KMS-11 (cell line): Measurements from ENCODE around the gene LYSMD2.
A peak's percentile ranks its signal among the peaks of the same experiment; 100 is the strongest.

Source experiments
- H2AFZ ChIP-seq: fragments of 200-600 bp; sonication (generic); 2 replicates; pipeline ENCODE4 v1.6.1; 2016; ENCODE audit warnings: antibody characterized with exemption, mixed run types, low read depth
- H3K27ac ChIP-seq: fragments of 200-600 bp; sonication (generic); 2 replicates; pipeline ENCODE4 v1.6.1; 2016; ENCODE audit warnings: mild to moderate bottlenecking, mixed run types
- H3K27me3 ChIP-seq: fragments of 200-600 bp; sonication (generic); 2 replicates; pipeline ENCODE4 v1.6.1; 2017; ENCODE audit warnings: mild to moderate bottlenecking, low read depth, mixed run types, moderate library complexity; ENCODE audit not compliant: insufficient read depth
- H3K36me3 ChIP-seq: fragments of 200-600 bp; sonication (generic); 2 replicates; pipeline ENCODE4 v1.6.1; 2017; ENCODE audit warnings: mild to moderate bottlenecking, mixed run types; ENCODE audit not compliant: insufficient read depth
- H3K4me1 ChIP-seq: fragments of 200-600 bp; sonication (generic); 2 replicates; pipeline ENCODE4 v1.6.1; 2016; ENCODE audit warnings: mild to moderate bottlenecking, low read depth, mixed run types; ENCODE audit not compliant: poor library complexity, severe bottlenecking
- H3K4me2 ChIP-seq: fragments of 200-600 bp; sonication (generic); 2 replicates; pipeline ENCODE4 v1.7.0; 2016; ENCODE audit warnings: mild to moderate bottlenecking, mixed run types
- H3K4me3 ChIP-seq: fragments of 200-600 bp; sonication (generic); IDR thresholded peaks from 2 replicates; pipeline ENCODE4 v1.6.1; 2017; ENCODE audit warnings: low read depth, low read length, mixed read lengths; ENCODE audit not compliant: insufficient read depth
- H3K79me2 ChIP-seq: fragments of 200-600 bp; sonication (generic); 2 replicates; pipeline ENCODE4 v1.6.1; 2016; ENCODE audit warnings: low read depth, mixed run types; ENCODE audit not compliant: insufficient read depth
- H3K9ac ChIP-seq: fragments of 200-600 bp; sonication (generic); 2 replicates; pipeline ENCODE4 v1.6.1; 2016; ENCODE audit warnings: mild to moderate bottlenecking, mixed run types
- H4K20me1 ChIP-seq: fragments of 200-600 bp; sonication (generic); 2 replicates; pipeline ENCODE4 v1.6.1; 2016; ENCODE audit warnings: mild to moderate bottlenecking, mixed run types; ENCODE audit not compliant: insufficient read depth
- CTCF ChIP-seq: fragments of 200-600 bp; sonication (generic); conservative IDR thresholded peaks from 2 replicates; pipeline ENCODE4 v1.6.1; 2017; ENCODE audit warnings: low read depth, mild to moderate bottlenecking, antibody characterized with exemption, low read length, moderate library complexity, mixed read lengths

The LYSMD2 gene

GRCh38 chr15:51735228-51736010, 2.0 kb downstream of the LYSMD2 start:
- Histone ChIP-seq H4K20me1 (no peaks in the 10 kb centered on the region), H3K4me1 (peaks cover 58% of the 10 kb centered on the region), H3K79me2 (no peaks in the 10 kb centered on the region), H3K27me3 (no peaks in the 10 kb centered on the region), H3K4me3 (no peak overlapping the region), H2AFZ (no peak overlapping the region), H3K36me3 (no peaks in the 10 kb centered on the region), H3K27ac (no peak overlapping the region), H3K9ac (no peak overlapping the region), H3K4me2 (peak overlapping the region; percentile 80; the same call in 1 of the 2 replicates)
- TF ChIP-seq CTCF, result no peak

GRCh38 chr15:51732646-51733045, 4.8 kb downstream of the LYSMD2 start:
- no peaks in the 10 kb centered on the region for H3K79me2 ChIP-seq

GRCh38 chr15:51731549-51732267, 5.7 kb downstream of the LYSMD2 start:
- Histone ChIP-seq H3K79me2 (no peaks in the 10 kb centered on the region), H3K4me2 (peak overlapping the region; percentile 99), H3K4me3 (no peak overlapping the region), H3K27me3 (no peaks in the 10 kb centered on the region), H3K27ac (peak overlapping the region; percentile 33; the same call in 1 of the 2 replicates), H2AFZ (peak overlapping the region; percentile 37; the same call in 1 of the 2 replicates), H4K20me1 (0 out of 2 replicates have a peak, but pooled peaks cover 6% of the 10 kb centered on the region), H3K4me1 (peaks cover 51% of the 10 kb centered on the region), H3K36me3 (no peaks in the 10 kb centered on the region), H3K9ac (0 out of 2 replicates have a peak overlapping the region, but pooled peaks have one; percentile 16)
- no peak for TF ChIP-seq CTCF

More at GRCh38 chr15:51732646-51733045, 4.8 kb downstream of the LYSMD2 start:
- Histone ChIP-seq H3K36me3 (no peaks in the 10 kb centered on the region), H3K27ac (no peak overlapping the region), H3K4me3 (no peak overlapping the region), H4K20me1 (0 out of 2 replicates have a peak, but pooled peaks cover 6% of the 10 kb centered on the region), H3K4me2 (peak overlapping the region; percentile 99; the same call in 1 of the 2 replicates), H2AFZ (no peak overlapping the region), H3K9ac (no peak overlapping the region), H3K27me3 (no peaks in the 10 kb centered on the region), H3K4me1 (peaks cover 51% of the 10 kb centered on the region)
- TF ChIP-seq CTCF, result no peak

GRCh38 chr15:51727141-51727897, 10.1 kb downstream of the LYSMD2 start:
- Histone ChIP-seq H2AFZ (no peak overlapping the region), H3K27me3 (no peaks in the 10 kb centered on the region), H3K79me2 (no peaks in the 10 kb centered on the region), H4K20me1 (0 out of 2 replicates have a peak, but pooled peaks cover 6% of the 10 kb centered on the region), H3K4me1 (peaks cover 27% of the 10 kb centered on the region), H3K9ac (no peak overlapping the region), H3K4me3 (no peak overlapping the region), H3K4me2 (no peak overlapping the region), H3K27ac (no peak overlapping the region), H3K36me3 (no peaks in the 10 kb centered on the region)
- no peak for TF ChIP-seq CTCF
